GM19455 (cell line): ENCODE data around the gene C10orf71.

ENCODE experiments used
- ATAC-seq: cut with Tn5 transposase; IDR thresholded peaks from one replicate; pipeline ENCODE4 v1.9.1; 2021; ENCODE audit not compliant: unreplicated experiment

C10orf71 gene

DNA sequence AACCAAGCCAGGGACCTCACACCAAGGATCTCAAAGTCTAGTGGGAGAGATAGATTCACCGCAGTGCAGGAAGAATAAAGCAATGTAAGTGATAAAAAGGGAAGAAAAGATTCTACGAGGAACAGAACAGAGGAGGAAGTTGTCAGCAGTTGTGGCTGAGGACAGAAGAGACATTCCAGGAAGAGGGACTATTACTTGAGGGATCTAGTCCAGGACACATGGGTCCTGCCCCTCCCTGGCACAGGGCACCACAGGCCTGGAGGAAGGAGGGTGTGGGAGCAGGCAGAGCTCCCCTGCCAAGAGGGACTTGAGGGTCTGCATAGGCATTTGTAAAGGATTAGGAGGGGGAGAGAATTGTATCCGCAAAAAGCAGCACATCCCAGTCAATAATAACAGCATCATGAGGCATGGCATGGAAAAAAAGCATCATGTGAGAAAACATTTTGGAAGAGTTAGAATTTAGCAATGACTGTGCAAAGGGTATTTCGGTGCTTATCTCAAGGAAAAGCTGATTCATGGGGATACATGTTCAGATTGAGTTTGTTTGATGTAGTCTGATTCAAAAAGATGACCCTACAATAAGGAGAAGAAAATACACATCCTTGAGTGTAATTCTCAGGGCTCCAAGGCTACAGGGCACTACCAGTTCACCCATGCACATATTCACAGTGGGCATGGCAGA, 12.7 kb downstream of the C10orf71 start:
- no peak for ATAC-seq

DNA sequence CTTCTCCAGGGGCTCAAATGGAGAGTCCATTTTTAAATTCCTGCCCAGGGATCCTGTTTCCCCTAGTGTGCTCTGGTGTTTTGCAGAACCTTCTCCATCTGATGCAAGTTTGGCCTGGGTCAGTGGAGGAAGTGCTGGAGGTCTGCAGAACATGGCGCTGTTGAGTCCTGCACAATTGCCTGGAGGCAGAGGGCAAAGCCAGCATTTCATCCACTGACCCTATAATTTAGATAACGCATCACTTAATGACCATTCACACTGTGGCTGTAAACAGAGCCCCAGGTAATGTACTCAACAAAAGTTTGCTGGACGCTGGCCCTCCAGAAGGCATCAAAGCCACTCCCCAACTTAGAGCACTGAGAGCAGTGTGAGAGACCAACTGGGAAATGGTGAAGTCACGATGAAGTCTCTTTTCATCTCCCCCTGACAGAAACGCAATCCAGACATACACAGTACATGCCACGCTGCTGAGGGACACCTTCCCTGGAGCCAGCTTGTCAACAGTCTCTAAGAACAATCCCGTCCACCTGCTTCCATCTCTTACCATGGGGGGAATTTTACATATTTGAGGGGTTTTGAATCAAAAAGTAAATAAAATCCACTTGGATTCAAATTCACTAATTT, 13.4 kb downstream of the C10orf71 start:
- no peak for ATAC-seq

GRCh38 chr10:49313501-49314070, 14.6 kb downstream of the C10orf71 start:
- ATAC-seq, result no peak

- no peak for ATAC-seq
These were observed 15.8 kb downstream of the C10orf71 start for GRCh38 chr10:49314806-49315205.

- no peak for ATAC-seq
These were observed 19.1 kb downstream of the C10orf71 start for GRCh38 chr10:49318028-49318427.

DNA sequence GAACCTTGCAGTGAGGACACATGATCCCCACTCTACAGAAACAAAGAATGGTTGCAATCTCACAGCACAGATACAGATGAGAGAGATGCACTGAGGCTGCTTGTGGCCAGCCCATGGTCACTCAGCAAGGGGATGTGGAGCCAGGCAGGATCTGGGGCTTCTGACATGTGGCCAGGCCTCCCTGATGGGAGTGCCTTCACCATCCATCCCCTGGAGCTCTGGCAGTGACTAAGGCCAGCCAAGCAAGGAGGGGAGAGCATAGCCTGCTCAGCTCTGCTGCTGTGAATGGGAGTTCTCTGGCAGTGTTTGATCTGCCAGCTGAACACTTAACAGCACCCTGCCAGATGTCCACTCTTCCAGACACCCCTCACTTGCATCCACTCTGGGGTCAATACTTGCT, 19.8 kb downstream of the C10orf71 start:
- ATAC-seq, result no peak

GRCh38 chr10:49319206-49319605, 20.2 kb downstream of the C10orf71 start:
- no peak for ATAC-seq

- no peak for ATAC-seq
These were observed 21.2 kb downstream of the C10orf71 start for GRCh38 chr10:49320191-49320590.

DNA sequence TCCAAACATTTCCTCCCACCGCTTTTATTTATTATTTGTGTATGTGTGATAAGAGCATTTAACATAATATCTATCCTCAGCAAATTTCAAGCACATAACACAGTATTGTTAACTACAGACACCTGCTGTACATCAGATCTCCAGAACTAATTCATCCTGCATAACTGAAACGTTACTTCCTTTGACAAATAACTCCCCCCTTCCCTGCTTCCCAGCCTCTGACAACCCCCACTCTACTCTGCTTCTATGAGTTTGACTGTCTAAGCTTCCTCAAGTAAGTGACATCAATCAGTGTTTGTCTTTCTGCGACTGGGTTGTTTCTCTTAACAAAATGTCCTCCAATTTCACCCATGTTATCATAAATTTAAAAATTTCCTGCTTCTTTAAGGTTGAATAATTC, 22.1 kb downstream of the C10orf71 start:
- ATAC-seq, result no peak

DNA sequence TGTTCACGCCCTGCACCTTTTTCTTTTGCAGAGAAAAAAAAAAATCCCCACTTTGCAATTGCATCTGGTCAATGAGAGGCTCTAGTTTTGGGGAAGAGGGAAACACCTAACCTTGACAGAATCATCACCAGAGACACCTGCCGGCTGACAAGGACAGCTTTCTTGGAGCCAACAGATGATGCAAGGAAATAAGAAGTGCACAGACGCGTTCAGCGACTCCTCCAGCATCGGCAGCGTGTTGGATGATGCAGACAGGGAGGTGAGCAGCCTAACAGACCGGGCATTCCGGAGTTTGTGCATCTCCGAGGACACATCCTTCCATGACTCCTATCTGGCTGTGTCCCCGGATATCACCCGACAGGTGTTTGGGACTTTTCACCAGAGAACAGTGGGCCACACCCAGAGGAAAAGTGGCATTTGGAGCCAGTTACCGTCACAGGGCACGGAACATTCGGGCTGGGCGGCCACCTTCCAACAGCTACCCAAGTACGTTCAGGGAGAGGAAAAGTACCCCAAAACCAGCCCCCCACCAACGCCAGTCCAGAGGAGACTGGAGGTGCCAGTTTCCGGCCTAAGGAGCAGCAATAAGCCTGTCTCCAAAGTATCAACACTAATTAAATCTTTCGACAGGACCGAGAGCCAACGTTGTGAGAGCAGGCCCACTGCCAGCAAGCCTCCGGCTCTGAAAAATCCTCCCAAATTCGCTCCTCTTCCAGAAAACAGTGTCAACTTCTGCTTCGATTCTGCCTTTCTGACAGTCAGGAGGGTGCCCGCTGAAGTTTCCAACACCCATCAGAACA, 23.6 kb downstream of the C10orf71 start:
- ATAC-seq, result no peak

DNA sequence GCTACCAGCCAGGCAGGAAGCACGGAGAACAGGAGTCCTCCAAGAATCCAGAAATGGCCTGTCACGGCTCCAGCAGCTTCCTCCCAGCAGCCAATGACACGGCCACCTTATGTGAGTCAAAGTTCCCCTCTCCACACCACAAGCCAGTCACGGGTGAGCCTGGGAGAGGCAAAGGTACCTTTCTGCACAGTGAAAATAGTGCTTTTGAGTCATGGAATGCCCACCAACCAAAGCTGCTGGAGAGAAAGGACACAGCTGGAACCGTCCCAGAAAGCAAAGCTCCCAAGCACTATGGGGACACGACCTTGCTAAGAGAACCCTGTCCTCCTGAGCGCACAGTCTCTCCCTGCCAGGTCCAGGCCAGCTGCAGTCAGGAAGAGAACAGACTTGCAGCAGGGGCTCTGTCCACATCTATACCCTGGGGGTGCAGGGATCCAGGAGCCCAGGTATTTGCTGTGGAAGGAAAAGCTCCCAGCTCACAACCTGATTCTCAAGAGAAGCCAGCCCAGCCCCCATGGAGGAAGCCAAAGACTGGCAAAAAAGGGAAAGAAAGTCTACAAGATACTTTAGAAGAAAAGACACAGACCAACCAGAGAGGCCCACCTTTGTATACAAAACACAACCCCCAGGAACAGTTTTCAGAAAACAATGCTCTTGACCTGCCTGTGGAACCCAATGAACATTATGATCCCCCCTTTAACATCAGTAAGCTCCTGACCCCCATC, 24.4 kb downstream of the C10orf71 start:
- ATAC-seq, result no peak

GRCh38 chr10:49323896-49324270, 24.9 kb downstream of the C10orf71 start:
- ATAC-seq, result no peak

GRCh38 chr10:49324711-49325110, 25.7 kb downstream of the C10orf71 start:
- ATAC-seq, result no peak

- no peak for ATAC-seq
These were observed 26.4 kb downstream of the C10orf71 start for GRCh38 chr10:49325131-49325915.

DNA sequence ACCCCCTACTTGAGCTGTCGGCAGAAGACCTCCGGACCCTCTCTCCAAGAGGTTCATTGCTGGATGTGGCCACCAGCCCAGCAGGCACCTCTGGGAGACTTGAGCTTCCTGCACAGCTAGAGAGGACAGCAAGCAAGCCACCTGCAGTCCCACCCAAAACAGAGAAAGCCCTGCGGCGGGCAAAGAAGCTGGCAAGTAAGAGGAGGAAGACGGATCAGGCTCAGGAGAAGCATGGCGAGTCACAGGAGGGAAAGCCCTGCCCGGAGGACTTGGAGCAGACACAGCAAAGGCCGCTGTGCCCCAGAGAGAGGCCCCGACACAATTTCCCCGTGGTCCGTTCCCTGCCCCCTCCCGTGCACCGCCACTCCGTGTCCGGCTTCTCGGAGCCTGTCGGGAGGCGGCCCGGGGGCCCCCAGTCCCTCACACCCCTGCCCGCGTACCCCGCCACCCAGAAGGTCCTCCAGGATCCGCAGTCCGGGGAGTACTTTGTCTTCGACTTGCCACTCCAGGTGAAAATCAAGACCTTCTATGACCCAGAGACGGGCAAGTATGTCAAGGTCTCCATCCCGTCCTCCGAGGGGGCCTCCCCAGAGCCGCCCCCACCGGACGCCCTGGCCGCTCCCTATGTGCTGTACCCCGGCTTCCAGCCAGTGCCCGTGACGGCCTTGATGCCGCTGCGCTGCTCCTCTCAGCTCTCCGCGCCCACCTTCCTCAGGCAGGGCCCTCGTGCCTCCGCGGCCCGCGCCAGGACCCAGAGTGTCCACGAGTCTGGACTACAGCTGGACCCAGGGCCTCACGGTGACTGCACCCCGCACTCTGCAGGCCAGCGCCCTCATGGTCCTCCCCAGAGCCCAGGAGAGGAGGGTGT, 27.2 kb downstream of the C10orf71 start:
- no peak for ATAC-seq

DNA sequence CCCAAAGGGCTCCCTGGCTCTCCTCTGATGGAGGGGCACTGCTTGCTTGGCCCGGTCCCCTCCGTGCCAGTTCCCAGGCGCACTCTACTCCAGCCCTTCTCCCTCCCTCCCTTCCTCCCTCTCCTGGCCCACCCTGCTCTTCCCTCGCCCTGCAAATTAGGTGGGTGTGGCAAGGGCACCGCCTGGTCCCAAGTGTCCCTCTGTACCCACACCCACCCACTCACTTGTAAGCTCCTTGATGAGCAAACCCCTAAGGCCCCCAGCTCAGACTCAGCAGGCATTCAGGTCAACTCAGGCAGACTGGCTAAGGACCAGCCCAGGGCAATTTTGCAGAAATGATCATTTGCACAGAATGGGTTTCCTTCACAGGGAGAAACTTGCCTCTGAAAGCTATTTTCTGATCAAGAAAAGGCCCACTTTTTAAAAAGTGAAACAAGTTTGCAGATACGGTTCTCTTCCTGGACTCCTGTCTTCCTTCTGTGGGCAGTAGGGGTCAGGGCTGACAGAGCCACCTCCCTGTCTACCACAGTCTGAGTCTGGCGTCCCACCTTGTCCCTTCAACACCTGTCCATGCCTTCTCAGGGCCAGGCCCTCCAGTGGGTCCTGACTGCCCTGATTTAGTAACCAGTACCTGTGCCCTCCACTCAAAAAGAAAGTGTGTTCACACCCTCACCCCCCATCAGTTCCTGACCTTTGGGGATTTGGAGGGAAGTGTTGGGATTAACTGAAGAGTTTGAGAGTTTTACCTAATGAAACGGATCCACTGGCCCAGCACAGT, 28.3 kb downstream of the C10orf71 start:
- ATAC-seq, result no peak

GRCh38 chr10:49328401-49329145, 29.6 kb downstream of the C10orf71 start:
- ATAC-seq, result no peak

DNA sequence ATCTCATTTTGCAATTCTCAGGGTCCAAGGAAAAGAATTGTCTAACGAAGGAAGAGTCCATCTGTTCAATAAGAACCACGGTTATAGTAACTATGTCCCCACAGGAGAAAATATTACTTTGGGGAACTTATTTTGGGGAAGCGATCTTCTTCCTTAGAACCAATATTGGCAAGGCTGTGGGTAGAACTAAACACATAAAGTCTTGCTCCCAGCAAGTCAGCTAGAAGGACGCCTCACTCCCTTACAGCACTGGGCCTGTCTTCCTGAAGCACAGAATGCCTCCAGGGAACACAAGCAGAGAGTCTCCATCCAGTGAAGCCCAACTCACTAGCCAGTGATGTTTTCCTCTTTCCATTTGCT, 30.2 kb downstream of the C10orf71 start:
- no peak for ATAC-seq
